Mucosa of descending colon (tissue), 3 donors: ENCODE data around the gene TXNRD2. TPM values are rescaled to one million over a fixed set of nuclear protein-coding genes. Genes with fewer than 3 reads are reported as not detected.

Source experiments
- ATAC-seq: fragments of 200-7000 bp; cut with Tn5 transposase; one replicate; pipeline ENCODE4 v1.9.1; 2020; ENCODE audit warnings: mild to moderate bottlenecking, moderate library complexity
- DNase-seq, 3 donors: peaks; one replicate each; pipeline ENCODE4 v3.0.0-alpha.2; 2020
- H3K36me3 ChIP-seq: fragments of 200-600 bp; one replicate; pipeline ENCODE4 v1.8.0; 2021; ENCODE audit warnings: low read depth, mild to moderate bottlenecking
- H3K4me1 ChIP-seq: fragments of 200-600 bp; one replicate; pipeline ENCODE4 v1.8.0; 2021; ENCODE audit warnings: low read depth, mild to moderate bottlenecking
- H3K4me3 ChIP-seq: fragments of 200-600 bp; one replicate; pipeline ENCODE4 v1.8.0; 2021; ENCODE audit warnings: mild to moderate bottlenecking
- H3K9me3 ChIP-seq: fragments of 200-600 bp; one replicate; pipeline ENCODE4 v1.8.0; 2021; ENCODE audit warnings: mild to moderate bottlenecking
- intact Hi-C, 2 donors: fragments of 100-400 bp; cut with DNase I in 1 of 2; cut with micrococcal nuclease in 1 of 2; formaldehyde crosslinking; loops; one replicate each; pipeline versions ENCODE4 v1.11.0 to v1.11.1; 2022; cut with DNase I, micrococcal nuclease
- total RNA-seq, 3 donors: library from RNA; stranded (reverse); fragmentation: NEBNext Ultra II Directional in 2 of 3; extraction: Animal tissue kit (Norgen Biotek cat#: 25700) in 2 of 3; gene quantifications; one replicate each; pipeline versions ENCODE4 v1.2.1 to v1.2.4, GENCODE V29; 2021 to 2023
- TF ChIP-seq, protein P1 (sequence below): fragments of 200-600 bp; IDR thresholded peaks from one replicate; pipeline ENCODE4 v1.8.0; 2022; ENCODE audit warnings: antibody characterized with exemption, mild to moderate bottlenecking
- donor health status: DM: no; HTN: no; CAD: no; lungs with moderate emphysema.
- donor health status: DM: no; HTN: no; CAD: no.
- donor health status: DM: no; HTN: yes; CAD: no.

TXNRD2 gene
- total RNA-seq, 3 donors from 2014 or later = 20.9 to 23.6 (median 22.6) TPM

GRCh38 chr22:19923914-19924513 is 17.6 kb downstream of the TXNRD2 start:
- DNase-seq = peak in 1 of 3 donors; percentile 12
- intact Hi-C loops = no loop called here
- no peaks in the 10 kb centered on the region for H3K9me3 ChIP-seq
- no peaks in the 10 kb centered on the region for H3K4me1 ChIP-seq
- TF ChIP-seq, protein P1, sequence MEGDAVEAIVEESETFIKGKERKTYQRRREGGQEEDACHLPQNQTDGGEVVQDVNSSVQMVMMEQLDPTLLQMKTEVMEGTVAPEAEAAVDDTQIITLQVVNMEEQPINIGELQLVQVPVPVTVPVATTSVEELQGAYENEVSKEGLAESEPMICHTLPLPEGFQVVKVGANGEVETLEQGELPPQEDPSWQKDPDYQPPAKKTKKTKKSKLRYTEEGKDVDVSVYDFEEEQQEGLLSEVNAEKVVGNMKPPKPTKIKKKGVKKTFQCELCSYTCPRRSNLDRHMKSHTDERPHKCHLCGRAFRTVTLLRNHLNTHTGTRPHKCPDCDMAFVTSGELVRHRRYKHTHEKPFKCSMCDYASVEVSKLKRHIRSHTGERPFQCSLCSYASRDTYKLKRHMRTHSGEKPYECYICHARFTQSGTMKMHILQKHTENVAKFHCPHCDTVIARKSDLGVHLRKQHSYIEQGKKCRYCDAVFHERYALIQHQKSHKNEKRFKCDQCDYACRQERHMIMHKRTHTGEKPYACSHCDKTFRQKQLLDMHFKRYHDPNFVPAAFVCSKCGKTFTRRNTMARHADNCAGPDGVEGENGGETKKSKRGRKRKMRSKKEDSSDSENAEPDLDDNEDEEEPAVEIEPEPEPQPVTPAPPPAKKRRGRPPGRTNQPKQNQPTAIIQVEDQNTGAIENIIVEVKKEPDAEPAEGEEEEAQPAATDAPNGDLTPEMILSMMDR = no peak
- no peak overlapping the region for H3K4me3 ChIP-seq
- no peak for ATAC-seq
- H3K36me3 ChIP-seq = no peaks in the 10 kb centered on the region

DNA sequence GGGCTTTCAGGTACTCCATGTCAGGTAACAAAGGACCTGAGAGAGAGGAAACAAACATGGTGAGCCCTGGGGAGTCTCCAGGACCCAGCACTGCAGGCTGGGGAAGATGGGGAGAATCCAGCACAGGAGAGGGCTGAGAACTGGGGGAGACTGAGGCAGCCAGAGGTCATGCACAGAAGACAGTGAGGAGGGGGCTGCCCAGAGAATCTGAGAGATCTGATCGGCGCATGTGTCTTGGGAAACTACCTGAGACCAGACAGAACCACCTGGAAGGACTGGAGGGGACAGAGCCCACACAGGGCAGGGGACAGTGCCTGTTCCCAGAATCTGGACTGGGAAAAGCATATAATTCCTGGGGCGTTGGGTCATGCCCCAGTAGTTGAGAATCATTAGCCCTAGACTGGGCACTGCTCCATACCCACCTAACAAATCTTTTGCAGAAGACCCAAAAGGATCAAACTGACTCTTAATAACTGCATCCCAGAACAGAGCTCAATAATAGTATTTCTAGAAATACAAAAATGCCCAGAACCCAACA is 20.0 kb downstream of the TXNRD2 start:
- Histone ChIP-seq H3K36me3 (no peaks in the 10 kb centered on the region), H3K4me3 (no peak overlapping the region), H3K9me3 (no peaks in the 10 kb centered on the region), H3K4me1 (no peaks in the 10 kb centered on the region)
- ATAC-seq = no peak
- intact Hi-C loops = no loop called here
- TF ChIP-seq, protein P1 = no peak
- no peak for DNase-seq

DNA sequence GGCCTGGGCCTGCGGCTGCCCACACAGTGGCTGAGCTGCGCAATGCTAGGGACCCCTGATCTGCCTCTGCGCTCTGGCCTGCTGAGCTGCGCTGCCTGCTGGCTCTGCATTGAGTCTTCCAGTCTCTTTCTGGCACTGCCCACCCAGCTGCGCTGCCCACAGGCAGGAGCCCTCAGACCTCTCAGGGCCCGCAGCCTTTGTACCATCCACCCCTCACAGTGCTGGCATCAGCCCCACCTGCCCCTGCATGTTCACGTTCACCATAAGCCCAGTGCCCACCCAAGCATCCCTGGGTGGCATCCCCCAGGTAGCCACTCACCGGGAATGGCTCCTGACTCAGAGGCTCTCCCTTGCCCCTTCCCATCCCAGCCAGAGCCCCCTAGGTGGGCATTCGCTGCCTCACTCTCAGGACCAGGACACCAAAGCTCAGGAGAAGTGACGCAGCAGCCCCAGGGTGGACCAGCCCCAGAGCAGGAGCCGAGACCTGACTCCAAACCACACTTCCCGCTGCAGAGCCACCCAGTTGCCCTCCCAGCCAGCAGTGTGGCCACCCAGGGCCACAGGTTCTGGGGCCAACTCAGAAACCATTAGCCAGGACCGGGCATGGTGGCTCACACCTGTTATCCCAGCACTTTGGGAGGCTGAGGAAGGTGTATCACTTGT is 21.8 kb downstream of the TXNRD2 start:
- no peak for ATAC-seq
- Histone ChIP-seq H3K36me3 (no peaks in the 10 kb centered on the region), H3K4me1 (no peaks in the 10 kb centered on the region), H3K9me3 (no peaks in the 10 kb centered on the region), H3K4me3 (no peak overlapping the region)
- no peak for DNase-seq
- intact Hi-C loops = no loop called here
- TF ChIP-seq, protein P1 = no peak

DNA sequence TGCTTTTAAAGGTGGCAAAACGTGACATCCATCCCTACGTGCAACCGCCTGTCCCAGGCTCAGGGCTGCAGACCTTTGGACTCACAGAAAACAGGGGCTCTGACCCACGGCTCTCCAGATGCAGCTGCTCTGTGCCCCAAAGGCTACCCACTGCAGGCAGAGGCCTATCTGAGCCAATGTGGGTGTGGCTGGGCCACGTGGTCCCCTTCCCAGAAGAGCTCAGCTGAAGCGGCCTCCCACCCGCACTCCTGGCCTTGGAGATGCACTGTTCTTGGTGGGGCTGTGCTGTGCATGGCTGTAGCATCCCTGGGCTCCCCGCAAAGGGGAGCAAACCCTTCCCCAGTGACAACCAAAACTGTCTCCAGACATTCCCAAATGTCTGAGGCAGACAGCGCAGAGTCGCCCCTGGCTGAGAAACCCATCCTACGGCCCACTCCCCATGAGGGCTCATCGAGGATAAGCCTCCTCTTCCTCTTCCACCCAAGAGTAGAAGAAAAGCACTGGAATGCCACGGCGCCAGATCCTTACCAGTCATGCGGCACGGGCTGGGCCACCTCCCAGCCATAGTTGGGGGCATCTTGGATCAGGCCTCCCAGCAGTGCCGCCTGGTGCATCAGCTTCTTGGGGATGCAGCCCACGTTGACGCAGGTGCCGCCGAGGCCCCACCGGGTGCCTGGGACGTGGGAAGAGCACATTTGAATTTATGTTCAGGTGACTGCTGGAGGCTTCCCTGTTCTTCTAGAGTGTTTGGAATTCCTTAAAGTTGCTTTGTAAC is 23.1 kb downstream of the TXNRD2 start:
- peaks cover 3% of the 10 kb centered on the region for H3K36me3 ChIP-seq
- intact Hi-C loops = no loop called here

DNA sequence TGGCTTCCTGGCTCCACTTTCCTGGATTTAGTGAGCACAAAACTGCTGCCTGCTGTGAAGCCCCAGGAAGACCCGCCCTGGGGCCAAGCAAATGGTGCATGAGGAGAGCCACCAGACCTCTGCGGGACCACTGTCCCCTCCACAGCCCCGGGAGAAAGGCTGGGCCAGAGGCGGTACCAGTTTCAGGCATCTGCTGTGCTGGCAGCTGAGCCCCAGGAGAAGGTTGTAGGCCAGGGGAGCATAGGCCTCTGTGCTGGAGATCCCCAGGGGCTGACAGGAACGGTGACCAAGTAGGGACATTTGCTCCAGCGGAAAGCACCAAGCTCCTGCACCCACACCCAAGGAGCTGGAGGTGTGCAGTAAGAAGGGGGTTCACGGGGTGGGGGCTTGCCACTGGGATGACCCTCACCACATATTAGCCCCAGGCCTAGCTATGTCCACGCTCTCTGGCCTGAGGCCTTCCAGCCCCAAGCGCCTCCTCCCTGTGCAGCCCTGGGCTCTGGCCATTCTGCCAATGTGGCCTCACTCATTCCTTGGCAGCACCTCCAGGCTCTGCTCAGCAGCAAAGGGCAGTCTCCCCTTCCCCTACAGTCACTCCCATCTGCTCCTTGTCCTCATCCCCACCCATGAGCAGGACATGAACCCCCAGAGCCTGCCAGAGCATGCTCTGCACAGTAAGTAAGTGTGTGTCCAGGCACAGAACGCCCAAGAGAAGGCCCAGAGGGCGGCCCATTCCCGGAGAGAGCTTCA is 24.1 kb downstream of the TXNRD2 start:
- H3K4me1 ChIP-seq = no peaks in the 10 kb centered on the region
- DNase-seq (no peak), ATAC-seq (no peak)
- peaks cover 3% of the 10 kb centered on the region for H3K36me3 ChIP-seq
- TF ChIP-seq, protein P1 = no peak
- no peaks in the 10 kb centered on the region for H3K9me3 ChIP-seq
- intact Hi-C loops = no loop called here
- no peak overlapping the region for H3K4me3 ChIP-seq

More for the DNA sequence above, 23.1 kb downstream of the TXNRD2 start:
- ATAC-seq (no peak), DNase-seq (no peak)
- H3K4me3 ChIP-seq = no peak overlapping the region
- TF ChIP-seq, protein P1 = no peak
- H3K9me3 ChIP-seq = no peaks in the 10 kb centered on the region
- H3K4me1 ChIP-seq = no peaks in the 10 kb centered on the region
